ENCODE data around the gene CEBPZ.
"Not testable (repeated sequence)": the region's sequence is repeated elsewhere in the genome, so short reads cannot be mapped to it uniquely, and the experiment has no call there.

- TF ChIP-seq EZH2 (IDR thresholded peaks at IDR 0.05; ENCODE audit: insufficient read depth, low read length); CTCF (IDR thresholded peaks at IDR 0.05; ENCODE audit: insufficient read depth, low read depth, low read length): not testable (repeated sequence)
These were observed 26.2 kb downstream of the CEBPZ start for GRCh38 chr2:37205071-37205661.
